GM12878 (cell line): ENCODE data around the gene FDXR. TPM values are rescaled to one million over a fixed set of nuclear protein-coding genes. Genes with fewer than 3 reads are reported as not detected.

Experiments used
- ATAC-seq: fragments of 200-7000 bp; cut with Tn5 transposase; 3 replicates; pipeline ENCODE4 v1.9.1; 2020; ENCODE audit warnings: mild to moderate bottlenecking, moderate library complexity
- BruUV-seq: library from RNA; stranded (reverse); fragments of 400-500 nt; replicated peaks from 2 replicates; lab custom pipeline; 2021; lab: Mats Ljungman, UMichigan
- CTCF ChIA-PET: fragments of 300-600 bp; sonication (Branson Sonifier 250); formaldehyde crosslinking; extraction: SDS; loops from one replicate; lab custom pipeline; 2021; ENCODE audit warnings: inconsistent platforms; lab: Yijun Ruan, JAX
- POLR2A ChIA-PET: fragments of 350-600 bp; formaldehyde crosslinking; extraction: SDS; loops from one replicate; lab custom pipeline; 2021; ENCODE audit warnings: inconsistent platforms; lab: Charles Lee
- RAD21 ChIA-PET: fragments of 300-600 bp; sonication (Branson Sonifier 250); formaldehyde crosslinking; loops from one replicate; lab custom pipeline; 2023; ENCODE audit warnings: antibody characterized with exemption; ENCODE audit not compliant: unreplicated experiment; lab: Charles Lee
- SMC1A ChIA-PET: fragments of 300-600 bp; sonication (Branson Sonifier 250); formaldehyde crosslinking; loops from one replicate; lab custom pipeline; 2023; ENCODE audit not compliant: unreplicated experiment, uncharacterized antibody; lab: Charles Lee
- DNase-seq: peaks from one replicate; pipeline ENCODE4 v3.0.0-alpha.2; 2011; ENCODE audit warnings: low read depth, low spot score
- FAIRE-seq: peaks from 3 replicates; lab custom pipeline; 2011; peaks lifted over from hg19 to GRCh38; lab: Jason Lieb, UNC
- H2AFZ ChIP-seq: 2 replicates; pipeline ENCODE4 v1.6.0; 2011; ENCODE audit warnings: low read depth, low read length, control low read depth; ENCODE audit not compliant: control insufficient read depth
- H3K27ac ChIP-seq: 2 replicates; pipeline ENCODE4 v1.5.1; 2011; ENCODE audit warnings: control low read depth; ENCODE audit not compliant: control insufficient read depth, insufficient read depth
- H3K27me3 ChIP-seq, 2 experiments: replicated peaks in 1 of 2; 2 replicates each; pipeline versions ENCODE4 v1.6.0 to v1.6.1; 2011; ENCODE audit warnings: low read length in 1 of 2; ENCODE audit not compliant: control insufficient read depth in 2 of 2, insufficient read depth in 2 of 2
- H3K36me3 ChIP-seq, 2 experiments: 2 replicates each; pipeline ENCODE4 v1.5.1; 2011; ENCODE audit warnings: low read length in 1 of 2; ENCODE audit not compliant: control insufficient read depth in 2 of 2, insufficient read depth in 2 of 2
- H3K4me1 ChIP-seq: 2 replicates; pipeline ENCODE4 v1.6.1; 2011; ENCODE audit warnings: mild to moderate bottlenecking, low read length, moderate library complexity, mixed read lengths; ENCODE audit not compliant: control insufficient read depth, insufficient read depth
- H3K4me2 ChIP-seq: 2 replicates; pipeline ENCODE4 v1.6.0; 2011; ENCODE audit warnings: control low read depth; ENCODE audit not compliant: control insufficient read depth, insufficient read depth
- H3K4me3 ChIP-seq: fragments of 200-600 bp; sonication (generic); 2 replicates; pipeline ENCODE4 v1.5.1; 2016
- H3K79me2 ChIP-seq: 2 replicates; pipeline ENCODE4 v1.6.0; 2011; ENCODE audit warnings: low read length; ENCODE audit not compliant: control insufficient read depth, insufficient read depth
- H3K9ac ChIP-seq: 2 replicates; pipeline ENCODE4 v1.8.0; 2011; ENCODE audit warnings: low read length, control low read depth, mixed read lengths; ENCODE audit not compliant: control insufficient read depth, insufficient read depth
- H3K9me3 ChIP-seq: replicated peaks from 3 replicates; pipeline ENCODE4 v1.5.1; 2011; ENCODE audit warnings: mild to moderate bottlenecking, low read length; ENCODE audit not compliant: control insufficient read depth, insufficient read depth
- H4K20me1 ChIP-seq: 2 replicates; pipeline ENCODE4 v1.6.0; 2011; ENCODE audit not compliant: control insufficient read depth, insufficient read depth
- EP300 ChIP-seq, 2 experiments: fragments of 150-350 bp in 1 of 2; IDR thresholded peaks; 2 replicates each; pipeline ENCODE4 v1.6.1; 2011 to 2012; ENCODE audit warnings: low read depth in 2 of 2, low read length in 2 of 2, borderline replicate concordance in 1 of 2, improper control_type of control experiment in 1 of 2, inconsistent platforms in 1 of 2; ENCODE audit not compliant: control insufficient read depth in 1 of 2
- PAX8 ChIP-seq: fragments of 450-650 bp; IDR thresholded peaks from 2 replicates; pipeline ENCODE4 v1.6.1; 2017; ENCODE audit warnings: mild to moderate bottlenecking, moderate library complexity
- SMARCA5 ChIP-seq: fragments of 450-650 bp; IDR thresholded peaks from 2 replicates; pipeline ENCODE4 v1.6.1; 2017; ENCODE audit warnings: mild to moderate bottlenecking
- SP1 ChIP-seq: IDR thresholded peaks from one replicate; pipeline ENCODE4 v1.6.1; 2011; ENCODE audit warnings: low read depth, low read length
- WGBS: methylation state at CpG from one replicate; pipeline ENCODE4 v1.1.6; 2016; ENCODE audit warnings: low lambda C conversion rate; ENCODE audit not compliant: insufficient replicate concordance, insufficient coverage; ENCODE audit errors: missing lambda C conversion rate; 5-methylcytosine and 5-hydroxymethylcytosine counted together
- in situ Hi-C: fragments of 300-500 bp; cut with MboI; formaldehyde crosslinking; loops from 9 replicates; pipeline ENCODE4 v1.14.3; 2018; ENCODE audit warnings: mixed read lengths
- intact Hi-C: fragments of 100-400 bp; cut with micrococcal nuclease; formaldehyde crosslinking; loops from one replicate; pipeline ENCODE4 v1.14.2; 2022; ENCODE audit not compliant: unreplicated experiment
- polyA plus RNA-seq, 11 experiments: library from polyadenylated mRNA; depleted of rRNA in 4 of 11; unstranded in 6 of 11; stranded (reverse) in 5 of 11; fragments of >200 nt; fragmentation: Nextera tagmentation in 4 of 11; fragmentation: Illumina TruSeq in 1 of 11; extraction: Ambion mirVana in 4 of 11; extraction: Trizol in 1 of 11; gene quantifications; 1 replicate in 1 of 11; 2 replicates in 10 of 11; pipeline versions ENCODE4 v1.2.1 to v1.2.3, GENCODE V29; 2011 to 2016; ENCODE audit warnings: inconsistent platforms in 2 of 11, missing spikeins in 2 of 11, low read depth in 1 of 11
- total RNA-seq, 4 experiments: library from RNA; depleted of rRNA in 3 of 4; stranded (reverse); fragments of >200 nt in 3 of 4; fragmentation: Illumina TruSeq in 1 of 4; extraction: Trizol in 1 of 4; gene quantifications; 2 replicates each; pipeline versions ENCODE4 v1.2.1 to v1.2.3, GENCODE V29; 2013 to 2021
- TF ChIP-seq, protein P1 (sequence below): fragments of 450-650 bp; formaldehyde crosslinking; IDR thresholded peaks from 2 replicates; pipeline ENCODE4 v1.4.0; 2020; ENCODE audit warnings: mild to moderate bottlenecking, moderate library complexity
- TF ChIP-seq, protein P2 (sequence below): IDR thresholded peaks from 2 replicates; pipeline ENCODE4 v1.6.1; 2011; ENCODE audit warnings: mild to moderate bottlenecking, low read depth, low read length, moderate library complexity; ENCODE audit not compliant: insufficient replicate concordance
- TF ChIP-seq, protein P3 (sequence below): fragments of 450-650 bp; IDR thresholded peaks from 2 replicates; pipeline ENCODE4 v1.6.1; 2016; ENCODE audit warnings: mild to moderate bottlenecking, moderate library complexity, borderline replicate concordance

FDXR gene
- total and polyA plus RNA-seq, 10 of the 15 experiments (the other 5 are each of a cell fraction or from before 2014, with no cell fraction given) = 0.85 to 162 (median 48.2) TPM

GRCh38 chr17:74874615-74875037 lies 1.8 kb upstream of the FDXR start:
- H2AFZ ChIP-seq = no peak overlapping the region
- H3K27ac ChIP-seq = no peak overlapping the region
- no peaks in the 10 kb centered on the region; a peak in 1 of 4 replicates for H3K36me3 ChIP-seq
- in situ Hi-C loops (no loop called here), intact Hi-C loops (no loop called here)
- H3K4me2 ChIP-seq = no peak overlapping the region
- peaks cover 14% of the 10 kb centered on the region for H3K4me1 ChIP-seq
- ChIA-PET SMC1A (interaction anchor here (2.5 kb wide), 1 partner anchor 87 kb away, joined by 10 read pairs; no protein-coding TSS in a partner anchor), CTCF (interaction anchor here (1.1 to 4.5 kb wide), 6 partner anchors 11 to 127 kb away, joined by 3 to 40 read pairs (median 4); partner anchors contain the start of gene NHERF1), RAD21 (interaction anchor here (1.1 to 3.2 kb wide), 2 partner anchors 9 to 87 kb away, joined by 3 to 24 read pairs; no protein-coding TSS in a partner anchor), POLR2A (interaction anchor here (0.6 kb wide), 2 partner anchors 196 to 329 kb away, joined by 3 read pairs; no protein-coding TSS in a partner anchor)
- no peak for FAIRE-seq
- no TSS peak for BruUV-seq
- TF ChIP-seq, protein P1, sequence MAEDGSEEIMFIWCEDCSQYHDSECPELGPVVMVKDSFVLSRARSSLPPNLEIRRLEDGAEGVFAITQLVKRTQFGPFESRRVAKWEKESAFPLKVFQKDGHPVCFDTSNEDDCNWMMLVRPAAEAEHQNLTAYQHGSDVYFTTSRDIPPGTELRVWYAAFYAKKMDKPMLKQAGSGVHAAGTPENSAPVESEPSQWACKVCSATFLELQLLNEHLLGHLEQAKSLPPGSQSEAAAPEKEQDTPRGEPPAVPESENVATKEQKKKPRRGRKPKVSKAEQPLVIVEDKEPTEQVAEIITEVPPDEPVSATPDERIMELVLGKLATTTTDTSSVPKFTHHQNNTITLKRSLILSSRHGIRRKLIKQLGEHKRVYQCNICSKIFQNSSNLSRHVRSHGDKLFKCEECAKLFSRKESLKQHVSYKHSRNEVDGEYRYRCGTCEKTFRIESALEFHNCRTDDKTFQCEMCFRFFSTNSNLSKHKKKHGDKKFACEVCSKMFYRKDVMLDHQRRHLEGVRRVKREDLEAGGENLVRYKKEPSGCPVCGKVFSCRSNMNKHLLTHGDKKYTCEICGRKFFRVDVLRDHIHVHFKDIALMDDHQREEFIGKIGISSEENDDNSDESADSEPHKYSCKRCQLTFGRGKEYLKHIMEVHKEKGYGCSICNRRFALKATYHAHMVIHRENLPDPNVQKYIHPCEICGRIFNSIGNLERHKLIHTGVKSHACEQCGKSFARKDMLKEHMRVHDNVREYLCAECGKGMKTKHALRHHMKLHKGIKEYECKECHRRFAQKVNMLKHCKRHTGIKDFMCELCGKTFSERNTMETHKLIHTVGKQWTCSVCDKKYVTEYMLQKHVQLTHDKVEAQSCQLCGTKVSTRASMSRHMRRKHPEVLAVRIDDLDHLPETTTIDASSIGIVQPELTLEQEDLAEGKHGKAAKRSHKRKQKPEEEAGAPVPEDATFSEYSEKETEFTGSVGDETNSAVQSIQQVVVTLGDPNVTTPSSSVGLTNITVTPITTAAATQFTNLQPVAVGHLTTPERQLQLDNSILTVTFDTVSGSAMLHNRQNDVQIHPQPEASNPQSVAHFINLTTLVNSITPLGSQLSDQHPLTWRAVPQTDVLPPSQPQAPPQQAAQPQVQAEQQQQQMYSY (CRISPR knock-in tag) = no peak
- TF ChIP-seq SP1 = no peak
- TF ChIP-seq PAX8 = no peak
- TF ChIP-seq, protein P2, sequence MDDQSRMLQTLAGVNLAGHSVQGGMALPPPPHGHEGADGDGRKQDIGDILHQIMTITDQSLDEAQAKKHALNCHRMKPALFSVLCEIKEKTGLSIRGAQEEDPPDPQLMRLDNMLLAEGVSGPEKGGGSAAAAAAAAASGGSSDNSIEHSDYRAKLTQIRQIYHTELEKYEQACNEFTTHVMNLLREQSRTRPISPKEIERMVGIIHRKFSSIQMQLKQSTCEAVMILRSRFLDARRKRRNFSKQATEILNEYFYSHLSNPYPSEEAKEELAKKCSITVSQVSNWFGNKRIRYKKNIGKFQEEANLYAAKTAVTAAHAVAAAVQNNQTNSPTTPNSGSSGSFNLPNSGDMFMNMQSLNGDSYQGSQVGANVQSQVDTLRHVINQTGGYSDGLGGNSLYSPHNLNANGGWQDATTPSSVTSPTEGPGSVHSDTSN = no peak
- TF ChIP-seq EP300 (IDR thresholded peaks at IDR 0.05; ENCODE audit: borderline replicate concordance in 1 of 2, control insufficient read depth in 1 of 2, low read depth in 2 of 2, low read length in 2 of 2) = no peak
- no peak for TF ChIP-seq SMARCA5
- TF ChIP-seq, protein P3, sequence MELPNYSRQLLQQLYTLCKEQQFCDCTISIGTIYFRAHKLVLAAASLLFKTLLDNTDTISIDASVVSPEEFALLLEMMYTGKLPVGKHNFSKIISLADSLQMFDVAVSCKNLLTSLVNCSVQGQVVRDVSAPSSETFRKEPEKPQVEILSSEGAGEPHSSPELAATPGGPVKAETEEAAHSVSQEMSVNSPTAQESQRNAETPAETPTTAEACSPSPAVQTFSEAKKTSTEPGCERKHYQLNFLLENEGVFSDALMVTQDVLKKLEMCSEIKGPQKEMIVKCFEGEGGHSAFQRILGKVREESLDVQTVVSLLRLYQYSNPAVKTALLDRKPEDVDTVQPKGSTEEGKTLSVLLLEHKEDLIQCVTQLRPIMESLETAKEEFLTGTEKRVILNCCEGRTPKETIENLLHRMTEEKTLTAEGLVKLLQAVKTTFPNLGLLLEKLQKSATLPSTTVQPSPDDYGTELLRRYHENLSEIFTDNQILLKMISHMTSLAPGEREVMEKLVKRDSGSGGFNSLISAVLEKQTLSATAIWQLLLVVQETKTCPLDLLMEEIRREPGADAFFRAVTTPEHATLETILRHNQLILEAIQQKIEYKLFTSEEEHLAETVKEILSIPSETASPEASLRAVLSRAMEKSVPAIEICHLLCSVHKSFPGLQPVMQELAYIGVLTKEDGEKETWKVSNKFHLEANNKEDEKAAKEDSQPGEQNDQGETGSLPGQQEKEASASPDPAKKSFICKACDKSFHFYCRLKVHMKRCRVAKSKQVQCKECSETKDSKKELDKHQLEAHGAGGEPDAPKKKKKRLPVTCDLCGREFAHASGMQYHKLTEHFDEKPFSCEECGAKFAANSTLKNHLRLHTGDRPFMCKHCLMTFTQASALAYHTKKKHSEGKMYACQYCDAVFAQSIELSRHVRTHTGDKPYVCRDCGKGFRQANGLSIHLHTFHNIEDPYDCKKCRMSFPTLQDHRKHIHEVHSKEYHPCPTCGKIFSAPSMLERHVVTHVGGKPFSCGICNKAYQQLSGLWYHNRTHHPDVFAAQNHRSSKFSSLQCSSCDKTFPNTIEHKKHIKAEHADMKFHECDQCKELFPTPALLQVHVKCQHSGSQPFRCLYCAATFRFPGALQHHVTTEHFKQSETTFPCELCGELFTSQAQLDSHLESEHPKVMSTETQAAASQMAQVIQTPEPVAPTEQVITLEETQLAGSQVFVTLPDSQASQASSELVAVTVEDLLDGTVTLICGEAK = peak; percentile 73
- no peak for ATAC-seq
- H4K20me1 ChIP-seq = no peaks in the 10 kb centered on the region
- 97% methylated on average over 5 of the region's 5 CpGs for WGBS
- no peaks in the 10 kb centered on the region for H3K27me3 ChIP-seq
- H3K4me3 ChIP-seq = no peak overlapping the region
- no peak for DNase-seq
- no peaks in the 10 kb centered on the region for H3K9me3 ChIP-seq
- H3K9ac ChIP-seq = no peak overlapping the region
- H3K79me2 ChIP-seq = peaks cover 16% of the 10 kb centered on the region
